Fibroblast of skin of right quadriceps (primary cell): ENCODE data around the gene GPRC5B.
A peak's percentile ranks its signal among the peaks of the same experiment; 100 is the strongest.

Source experiments
- DNase-seq: peaks from one replicate; pipeline ENCODE4 v3.0.0-alpha.2; 2013

The GPRC5B gene

DNA sequence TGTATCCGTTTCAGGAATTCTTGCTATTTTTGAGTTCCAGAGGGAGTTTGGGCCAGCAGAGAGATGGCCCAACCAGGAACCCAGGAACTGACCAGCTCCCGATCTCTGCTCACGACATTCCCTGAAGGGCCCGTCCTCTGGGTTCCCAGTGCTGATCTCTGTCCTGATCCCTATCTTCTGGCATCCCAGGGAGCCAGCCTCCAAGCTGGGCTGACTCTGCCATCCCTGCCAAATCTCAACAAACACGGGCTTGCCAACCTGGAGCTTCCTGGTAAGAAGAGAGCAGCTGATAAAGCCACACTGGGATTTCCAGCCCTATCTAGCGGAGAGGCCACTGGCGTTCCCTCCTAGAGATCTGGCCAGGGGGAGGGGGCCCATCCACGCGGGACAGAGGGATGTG lies 16.2 kb downstream of the GPRC5B start:
- no peak for DNase-seq

DNA sequence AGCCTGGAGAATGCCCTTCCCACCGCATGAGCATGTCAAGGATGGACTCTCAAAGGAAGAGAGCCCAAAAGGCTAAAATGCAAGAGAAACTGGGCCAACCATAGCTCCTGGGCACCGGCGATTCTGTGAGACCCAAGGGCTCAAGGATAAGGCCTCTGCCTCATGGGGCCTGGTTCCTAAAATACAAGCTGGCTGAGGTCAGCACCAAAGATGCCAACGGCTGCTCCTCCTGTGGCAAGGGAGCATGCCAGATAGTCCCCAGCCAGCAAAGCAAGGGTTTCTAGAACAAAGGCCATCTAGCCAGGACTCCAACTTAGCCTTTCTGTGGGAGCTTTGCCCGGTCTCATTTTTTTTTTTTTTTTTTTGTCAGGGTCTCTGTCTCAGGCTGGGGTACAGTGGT lies 20.1 kb downstream of the GPRC5B start:
- no peak for DNase-seq

DNA sequence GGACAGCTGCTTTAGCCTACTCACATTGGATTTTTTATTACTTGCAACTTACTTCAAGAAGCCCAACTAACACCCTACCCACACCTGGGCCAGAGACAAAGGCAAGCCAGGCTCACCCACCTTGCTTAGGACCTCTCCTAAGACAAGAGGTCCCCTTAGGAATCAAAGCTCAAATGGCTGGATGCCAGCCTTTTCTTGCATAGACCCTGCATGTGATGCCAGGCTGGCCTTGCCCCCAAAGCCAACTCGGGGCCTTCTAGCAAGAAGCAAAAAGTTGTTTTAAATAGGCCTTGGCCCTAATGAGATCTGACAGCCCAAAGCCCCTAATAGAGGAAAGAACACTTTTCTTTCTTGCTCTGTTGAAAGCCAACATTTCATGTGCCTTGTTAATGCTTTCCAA lies 20.7 kb downstream of the GPRC5B start:
- DNase-seq, result no peak

DNA sequence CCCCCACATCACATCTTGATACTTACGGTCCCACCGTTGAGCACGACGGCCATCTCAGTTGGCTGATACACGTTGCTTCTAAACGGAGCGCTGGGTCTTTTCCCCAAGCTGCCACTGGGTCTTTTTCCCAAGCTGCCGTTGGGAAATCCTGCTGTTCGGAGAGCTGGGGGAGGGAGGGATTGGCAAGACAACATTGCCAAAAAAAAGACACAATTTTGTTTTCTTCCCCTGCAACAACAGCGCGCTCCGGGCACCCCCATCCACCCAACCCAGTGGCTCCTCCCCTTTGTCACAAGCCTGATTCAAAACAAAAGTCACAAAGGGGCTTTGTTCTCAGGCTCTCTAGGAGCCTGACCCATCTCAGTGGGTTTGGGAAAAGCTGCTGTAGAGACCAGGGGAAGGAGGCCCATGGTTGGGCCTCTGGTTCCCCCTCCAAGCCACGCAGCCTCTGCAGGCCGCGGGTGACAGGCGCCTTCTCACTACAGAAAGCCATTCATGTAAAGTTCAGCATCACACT lies 22.8 kb downstream of the GPRC5B start:
- no peak for DNase-seq

DNA sequence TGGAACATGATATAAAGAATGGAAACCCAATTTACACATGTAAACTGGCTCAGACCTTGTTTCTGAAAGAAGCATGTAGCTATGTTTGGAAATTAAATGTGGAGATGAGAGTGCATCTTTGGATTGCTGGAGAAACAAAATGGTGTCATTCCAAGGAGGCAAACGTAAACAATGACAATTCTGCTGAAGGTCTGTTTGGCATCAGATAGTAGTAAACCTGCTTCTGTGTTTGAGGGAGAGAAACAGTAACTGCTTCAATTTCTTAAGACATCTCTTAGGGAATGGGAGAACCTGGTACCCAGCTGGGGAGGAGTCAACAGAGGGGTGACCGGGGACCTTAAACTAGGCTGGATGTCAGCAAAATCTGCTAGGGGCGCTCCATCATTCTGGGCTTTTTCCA lies 23.5 kb downstream of the GPRC5B start:
- no peak for DNase-seq

DNA sequence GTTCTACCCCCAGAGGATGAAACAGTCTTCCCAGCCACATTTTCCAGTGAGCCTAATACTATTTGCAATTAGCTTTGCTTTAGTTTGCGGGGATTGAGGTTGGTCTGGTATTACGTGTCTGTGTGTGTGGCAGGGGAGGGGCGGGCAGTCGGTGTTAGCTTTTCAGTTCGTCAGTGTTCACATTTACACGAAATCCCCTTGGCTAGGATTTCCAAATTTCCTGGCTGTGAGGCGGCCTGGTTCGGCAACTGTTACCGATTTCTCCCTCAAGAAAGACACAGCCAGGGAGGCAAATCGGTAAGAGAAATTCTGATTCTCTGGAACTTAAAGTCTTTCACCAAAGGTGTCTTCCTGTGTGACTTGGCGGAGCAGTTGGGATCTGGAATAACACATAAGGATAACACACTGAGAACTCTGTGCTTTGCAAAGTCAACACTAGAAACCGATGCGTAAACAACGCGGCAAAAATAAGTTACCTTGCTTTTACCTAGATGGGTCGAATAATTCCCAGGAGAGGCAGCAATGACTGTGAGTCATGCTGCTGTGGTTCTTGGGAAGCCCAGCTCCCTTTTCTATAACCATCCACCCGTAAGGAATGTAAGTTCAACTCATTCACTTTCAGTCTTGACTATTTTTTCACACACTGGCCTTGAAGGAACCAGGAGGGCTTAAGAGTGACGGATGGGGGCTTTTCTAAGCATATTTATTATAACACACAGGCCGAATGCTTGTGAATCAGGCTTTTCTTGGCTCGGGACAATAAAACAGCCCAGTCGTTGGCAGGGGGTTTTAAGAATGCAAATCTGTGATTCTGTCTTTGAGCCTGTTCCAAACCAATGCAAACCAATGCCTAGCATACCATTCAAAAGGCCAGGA lies 24.2 kb downstream of the GPRC5B start:
- peak; percentile 76 for DNase-seq

DNA sequence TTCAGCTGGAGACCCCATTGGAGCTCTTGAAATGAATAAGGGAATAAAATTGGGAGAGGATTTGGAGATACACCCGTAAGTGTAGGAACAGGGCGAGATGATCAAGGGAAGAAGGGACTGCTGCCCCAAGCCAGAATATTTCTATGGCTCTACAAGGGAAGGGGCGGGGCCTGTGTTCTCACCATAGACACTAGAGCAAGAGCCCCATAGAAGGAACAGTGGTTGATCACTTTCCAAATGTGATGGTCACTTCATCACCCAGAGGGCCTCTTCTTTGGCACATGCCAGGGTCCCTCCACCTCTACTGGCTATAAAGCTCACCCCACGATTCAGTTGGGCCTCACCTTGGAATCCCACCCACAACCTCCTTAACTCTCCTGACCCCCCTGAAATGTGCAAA lies 25.0 kb downstream of the GPRC5B start:
- no peak for DNase-seq

DNA sequence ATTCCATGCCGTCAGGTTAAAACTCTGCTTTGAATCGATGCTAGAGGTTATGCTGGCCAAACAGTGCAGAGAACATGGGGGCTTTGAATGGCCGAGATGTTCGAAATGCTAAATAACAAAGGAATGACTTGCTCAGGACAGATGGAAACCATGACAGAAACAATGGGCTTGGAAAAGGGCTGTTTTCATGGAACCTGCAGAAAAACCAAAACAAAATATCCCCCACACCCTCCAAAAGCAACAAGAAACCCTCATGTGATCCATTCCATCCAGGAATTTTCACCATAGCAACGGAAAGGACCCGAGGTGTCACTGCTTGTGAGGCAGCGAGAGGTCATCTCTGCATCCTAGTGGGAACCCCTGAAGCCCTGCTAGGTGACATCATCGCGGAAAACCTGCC lies 25.5 kb downstream of the GPRC5B start:
- no peak for DNase-seq

DNA sequence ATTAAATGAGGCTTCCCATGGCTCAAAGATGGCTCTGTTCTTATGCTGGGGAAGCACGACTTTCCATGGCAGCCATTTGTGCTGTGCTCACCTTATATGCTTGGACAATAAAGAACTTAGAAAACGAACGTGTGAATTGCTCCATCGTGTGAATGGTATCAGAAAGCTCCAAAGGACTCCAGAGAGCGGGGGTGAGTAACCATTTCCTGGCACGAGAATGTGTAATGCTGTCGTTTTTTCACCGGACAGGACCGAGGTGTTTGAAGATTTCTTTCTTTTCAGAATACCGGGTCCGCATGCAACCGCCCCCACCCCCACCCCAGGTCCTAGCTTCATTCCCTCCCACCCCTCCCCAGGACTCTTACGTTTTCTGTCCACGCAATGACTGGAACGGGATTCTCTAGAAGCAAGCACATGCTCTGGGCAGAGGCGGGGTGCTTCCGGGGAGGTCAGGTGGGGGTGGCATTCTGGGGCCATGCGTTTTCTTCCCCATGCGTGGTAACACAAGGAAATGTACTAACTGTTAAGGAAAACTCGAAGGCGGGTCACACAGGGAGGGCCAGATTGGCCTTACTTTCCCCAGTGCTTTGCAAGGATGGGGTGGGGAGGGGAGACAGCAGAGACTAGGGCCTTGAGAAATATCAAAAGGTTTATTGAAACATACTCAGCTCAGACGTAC lies 26.2 kb downstream of the GPRC5B start:
- peak; percentile 7 for DNase-seq

DNA sequence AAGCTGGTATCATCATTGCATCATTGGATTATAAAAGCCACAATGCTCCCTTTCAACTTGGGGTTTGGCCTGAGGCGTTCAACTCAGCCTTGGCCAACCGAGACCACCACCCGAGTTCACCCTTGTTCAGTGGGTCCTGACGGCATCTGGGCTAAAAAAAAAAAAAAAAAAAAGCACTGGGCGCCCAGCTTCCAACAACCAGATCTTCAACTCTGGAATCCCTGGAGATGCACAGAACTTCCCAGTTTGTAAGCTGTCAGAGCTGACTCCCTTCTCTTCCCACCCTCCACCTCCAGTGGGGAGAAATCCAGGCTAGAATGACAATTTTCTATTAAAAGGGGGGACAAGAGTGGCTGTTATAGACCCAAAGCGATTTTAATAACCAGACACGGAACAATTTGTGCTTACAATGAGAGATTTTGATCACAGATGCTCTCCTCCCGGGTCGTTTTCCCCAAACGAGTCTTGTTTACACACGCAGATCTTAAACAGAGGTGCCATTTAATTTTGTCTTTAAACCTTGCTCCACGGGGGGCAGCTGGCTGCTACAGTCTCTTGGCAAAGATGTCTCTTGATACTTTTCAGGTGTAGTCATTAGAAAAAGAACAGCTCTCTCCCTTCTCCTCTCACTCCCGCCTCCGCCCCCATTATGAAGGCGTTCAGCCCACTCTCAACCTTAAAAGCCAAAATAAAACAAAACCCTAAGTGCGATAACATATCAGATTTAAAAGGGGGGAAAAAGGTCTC lies 26.9 kb downstream of the GPRC5B start:
- DNase-seq, result no peak

DNA sequence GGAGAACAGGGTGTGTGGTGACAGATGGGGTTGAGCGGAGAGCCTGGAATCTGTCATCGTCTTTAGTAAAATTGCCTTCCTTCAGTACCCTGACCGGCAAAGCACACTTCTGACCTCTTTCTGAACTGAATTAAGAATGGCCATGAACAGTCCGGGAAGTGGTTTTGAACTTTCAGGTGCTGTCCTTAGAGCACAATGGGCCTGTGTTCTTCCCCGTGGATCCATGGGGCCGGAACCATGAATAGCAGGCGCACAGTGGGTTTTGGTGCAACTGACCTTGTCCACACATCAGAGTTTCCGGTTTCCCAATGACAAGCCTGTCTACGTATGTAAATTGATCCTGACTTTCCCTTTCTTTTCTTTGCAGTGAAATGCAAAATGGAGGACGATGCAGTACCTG lies 28.5 kb downstream of the GPRC5B start:
- no peak for DNase-seq

DNA sequence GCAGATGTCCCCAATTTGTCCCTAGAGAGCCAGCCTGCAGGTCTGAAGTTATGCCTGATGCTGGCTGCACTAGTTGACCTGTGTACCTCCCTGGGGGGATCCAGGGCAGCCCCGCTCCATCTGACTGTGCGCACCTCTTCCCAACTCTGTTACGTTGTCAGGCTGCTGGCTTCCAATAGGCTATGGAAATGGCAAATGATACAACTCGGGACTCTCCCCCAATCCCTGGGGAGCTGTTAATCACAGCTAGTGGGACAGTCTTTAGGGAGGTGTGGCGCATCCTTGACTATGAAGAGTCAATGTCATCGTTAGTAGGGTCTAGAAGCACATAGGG lies 30.1 kb downstream of the GPRC5B start:
- DNase-seq, result no peak

DNA sequence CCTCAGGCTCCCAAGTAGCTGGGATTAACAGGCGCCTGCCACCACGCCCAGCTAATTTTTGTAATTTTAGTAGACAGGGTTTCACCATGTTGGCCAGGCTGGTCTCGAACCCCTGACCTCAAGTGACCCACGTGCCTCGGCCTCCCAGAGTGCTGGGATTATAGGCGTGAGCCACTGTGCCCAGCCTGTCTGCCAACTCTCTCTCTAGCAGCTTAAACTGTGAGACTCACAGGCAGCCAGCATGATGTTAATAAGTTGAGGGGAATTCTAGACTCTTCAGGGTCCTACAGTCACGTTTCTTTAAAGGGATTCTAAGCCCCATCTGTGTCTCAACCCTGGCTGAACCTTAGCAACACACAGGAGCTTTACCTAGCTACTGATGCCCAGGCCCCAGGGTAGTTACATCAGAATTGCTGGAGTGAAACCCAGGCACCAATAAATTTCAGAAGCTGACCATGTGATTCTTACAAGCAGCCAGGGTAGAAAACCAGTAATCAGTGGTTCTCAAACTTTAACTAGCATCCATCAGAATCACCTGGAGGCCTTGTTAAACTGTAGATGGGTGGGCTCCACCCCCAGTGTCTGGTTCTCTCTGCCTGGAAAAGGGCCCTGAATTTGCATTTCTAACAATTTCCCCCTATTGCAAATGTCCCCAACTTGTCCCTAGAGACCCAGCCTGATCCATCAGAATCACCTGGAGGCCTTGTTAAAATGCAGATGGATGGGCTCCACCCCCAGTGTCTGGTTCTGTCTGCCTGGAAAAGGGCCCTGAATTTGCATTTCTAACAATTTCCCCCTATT lies 30.7 kb downstream of the GPRC5B start:
- DNase-seq, result no peak

DNA sequence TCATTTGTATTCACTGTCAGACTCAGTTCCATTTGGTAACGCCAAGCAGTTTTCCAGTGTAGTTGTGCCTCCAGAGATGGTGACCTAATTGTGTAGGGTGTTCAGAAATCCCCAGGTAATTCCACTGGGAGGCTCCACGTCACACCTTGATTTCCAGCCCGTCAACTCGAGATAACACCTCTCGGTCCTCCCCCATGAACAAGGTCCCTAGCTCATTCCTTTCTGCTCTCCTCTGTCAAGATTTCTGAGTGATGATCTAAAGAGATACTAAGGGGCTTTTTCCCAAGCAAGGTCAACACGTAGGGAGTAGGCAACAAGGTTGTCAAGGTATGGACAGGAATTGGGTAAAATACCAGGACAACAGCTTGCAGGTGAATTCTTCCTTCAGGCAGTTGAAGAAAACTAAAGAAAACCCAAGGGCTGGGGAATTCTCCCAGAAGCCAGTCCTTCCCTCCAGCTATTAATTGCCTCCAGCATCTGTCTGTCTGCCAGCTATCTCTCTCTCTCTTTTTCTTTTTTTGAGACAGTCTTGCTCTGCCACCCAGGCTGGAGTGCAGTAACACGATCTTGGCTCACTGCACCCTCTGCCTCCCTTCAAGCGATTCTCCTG lies 31.4 kb downstream of the GPRC5B start:
- DNase-seq, result no peak

DNA sequence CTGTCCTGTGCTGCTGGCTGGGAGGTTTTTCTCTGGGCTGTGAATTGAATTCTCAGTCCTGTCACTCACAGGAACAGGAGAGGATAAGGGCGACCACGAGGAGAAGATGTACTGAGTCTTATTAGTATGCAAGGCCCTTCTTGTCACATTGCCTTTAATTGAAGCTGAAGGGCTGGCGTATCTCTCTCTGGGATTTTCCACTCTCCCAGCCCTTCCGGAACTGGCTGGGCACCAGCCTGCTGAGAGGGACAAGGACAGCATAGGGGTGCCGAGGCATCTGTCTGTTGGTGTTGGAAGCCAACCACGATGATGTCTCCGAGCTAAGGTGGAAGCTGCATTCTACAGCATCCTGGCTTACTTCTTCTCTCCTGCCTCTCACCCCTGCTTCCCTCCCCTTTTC lies 33.2 kb downstream of the GPRC5B start:
- DNase-seq, result no peak

DNA sequence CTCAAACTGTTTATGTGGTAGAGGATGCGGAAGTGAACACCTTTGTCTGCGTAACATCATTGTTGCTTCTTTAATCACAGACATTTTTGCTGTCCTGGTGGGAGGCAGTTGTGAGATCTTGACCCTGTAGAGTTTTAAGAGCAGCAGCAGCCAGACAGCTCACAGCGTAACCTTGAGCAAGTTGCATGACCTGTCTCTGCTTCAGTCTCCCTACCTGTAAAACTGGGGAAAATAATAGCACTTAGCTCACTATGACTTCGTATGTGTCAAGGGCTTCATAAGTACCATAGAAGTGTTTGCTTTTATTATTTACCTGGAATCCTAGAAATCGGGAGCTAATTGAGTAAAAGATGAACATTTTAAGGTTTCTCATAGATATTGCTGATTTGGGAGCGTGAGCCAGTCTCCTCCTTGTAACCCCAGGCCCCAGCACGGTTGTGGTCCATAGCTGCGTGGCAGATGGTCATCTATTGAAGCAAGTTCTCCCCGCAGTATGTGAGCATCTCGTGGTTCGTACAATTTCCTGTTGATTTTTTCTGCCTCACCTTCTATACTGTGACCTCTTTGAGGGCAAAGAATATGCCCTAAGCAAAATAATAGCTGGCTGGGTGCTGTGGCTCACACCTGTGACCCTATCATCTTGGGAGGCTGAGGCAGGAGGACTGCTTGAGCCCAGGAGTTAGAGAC lies 34.4 kb downstream of the GPRC5B start:
- DNase-seq, result no peak

DNA sequence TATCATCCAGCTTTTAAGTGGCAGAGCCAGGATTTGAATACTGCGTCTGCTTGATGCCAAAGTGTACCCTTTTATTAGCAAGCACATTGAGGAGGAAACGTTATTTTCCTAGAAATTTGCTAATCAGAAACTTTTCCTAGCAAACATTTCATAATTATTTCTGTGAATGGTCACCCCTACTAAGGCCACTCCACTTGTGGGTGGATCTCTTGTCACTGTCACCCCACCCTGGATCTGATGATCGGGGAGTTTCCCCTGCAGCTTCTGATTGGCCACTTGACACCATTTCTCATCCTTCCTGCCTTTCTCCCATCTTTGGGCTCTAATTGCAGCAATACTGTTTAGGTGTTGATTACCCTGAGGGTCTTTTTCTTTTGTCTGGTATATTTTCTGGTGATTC lies 35.9 kb downstream of the GPRC5B start:
- no peak for DNase-seq

DNA sequence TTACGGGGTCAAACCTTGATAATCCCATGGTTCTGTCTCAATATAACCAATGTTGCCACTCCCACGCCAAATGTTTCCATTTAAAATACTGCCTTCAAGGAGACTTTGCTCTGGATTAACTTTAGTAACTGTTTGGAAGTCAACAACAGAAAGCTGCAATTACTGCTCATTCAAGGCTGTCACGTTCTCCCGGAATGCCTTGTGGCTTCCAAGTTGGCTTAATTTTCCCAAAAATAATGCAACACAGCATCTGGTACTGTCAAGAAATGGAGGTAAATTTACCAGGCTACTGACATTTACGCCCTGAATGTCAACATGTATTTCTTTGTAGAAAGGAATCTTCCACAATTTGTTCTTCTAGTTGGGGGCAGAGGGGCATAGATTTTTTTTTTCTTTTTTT lies 38.2 kb downstream of the GPRC5B start:
- no peak for DNase-seq

DNA sequence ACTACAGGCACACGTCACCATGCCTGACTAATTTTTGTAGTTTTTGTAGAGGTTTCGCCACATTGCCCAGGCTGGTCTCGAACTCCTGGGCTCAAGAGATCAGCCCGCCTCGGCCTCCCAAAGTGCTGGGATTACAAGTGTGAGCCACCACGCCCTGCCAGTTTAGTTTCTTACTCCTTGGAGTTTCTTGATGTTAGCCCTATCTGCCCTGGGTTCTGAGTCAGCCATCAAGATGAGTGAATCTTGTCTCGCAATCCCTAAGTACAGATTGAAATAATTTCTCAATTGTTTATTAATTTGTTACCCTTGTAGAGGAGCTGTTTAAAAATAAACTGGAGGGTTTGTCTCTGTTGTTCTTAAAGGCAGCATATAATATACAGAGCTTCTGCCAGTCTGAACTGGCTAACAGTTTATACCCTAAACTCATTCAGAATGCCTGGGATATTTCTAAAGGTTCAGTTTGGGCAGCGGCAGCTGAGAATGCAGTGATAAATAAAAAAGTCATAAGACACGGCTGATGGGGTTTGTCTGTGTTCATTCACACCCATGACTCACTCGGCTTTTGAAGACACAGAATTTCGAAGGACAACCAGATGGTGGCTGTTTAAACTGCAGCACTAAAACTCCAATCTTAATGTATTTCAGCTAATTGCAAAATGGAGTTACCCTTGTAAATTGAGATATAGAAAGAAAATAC lies 39.6 kb downstream of the GPRC5B start:
- peak; percentile 75 for DNase-seq

DNA sequence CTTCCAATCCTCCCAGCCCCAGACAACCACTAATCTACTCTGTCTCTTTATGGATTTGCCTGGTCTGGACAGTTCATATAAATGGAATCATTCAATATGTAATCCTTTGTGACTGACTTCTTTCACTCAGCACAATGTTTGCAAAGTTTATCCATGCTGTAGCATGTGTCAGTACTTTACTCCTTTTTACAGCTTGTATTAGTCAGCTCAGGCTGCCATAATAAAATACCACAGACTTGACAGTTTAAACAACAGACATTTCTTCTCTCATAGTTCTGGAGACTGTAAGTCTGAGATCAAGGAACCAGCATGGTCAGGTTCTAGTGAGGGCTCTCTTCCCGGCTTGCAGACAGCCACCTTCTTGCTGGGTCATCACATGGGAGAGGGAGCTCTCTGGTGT lies 41.3 kb downstream of the GPRC5B start:
- DNase-seq, result peak; percentile 13
